Tibial nerve (tissue), 4 donors: ENCODE results near the gene OR5A2.

Source experiments
- EP300 ChIP-seq, 2 donors: sonication (generic); formaldehyde crosslinking; IDR thresholded peaks; one replicate each; pipeline ENCODE4 v1.6.1; 2017; ENCODE audit warnings: antibody characterized with exemption in 2 of 2, mild to moderate bottlenecking in 1 of 2
- POLR2A ChIP-seq, 2 donors: fragments of 450-650 bp; IDR thresholded peaks; one replicate each; pipeline ENCODE4 v1.6.1; 2017; ENCODE audit warnings: antibody characterized with exemption in 2 of 2, mild to moderate bottlenecking in 2 of 2, moderate library complexity in 2 of 2
- TF ChIP-seq, protein P1 (sequence below), 5 experiments: fragments of 200-600 bp in 3 of 5; fragments of 450-650 bp in 2 of 5; sonication (generic) in 3 of 5; IDR thresholded peaks; one replicate each; pipeline ENCODE4 v1.5.1; 2016 to 2019; ENCODE audit warnings: antibody characterized with exemption in 5 of 5, mild to moderate bottlenecking in 3 of 5, moderate library complexity in 2 of 5

DNA sequence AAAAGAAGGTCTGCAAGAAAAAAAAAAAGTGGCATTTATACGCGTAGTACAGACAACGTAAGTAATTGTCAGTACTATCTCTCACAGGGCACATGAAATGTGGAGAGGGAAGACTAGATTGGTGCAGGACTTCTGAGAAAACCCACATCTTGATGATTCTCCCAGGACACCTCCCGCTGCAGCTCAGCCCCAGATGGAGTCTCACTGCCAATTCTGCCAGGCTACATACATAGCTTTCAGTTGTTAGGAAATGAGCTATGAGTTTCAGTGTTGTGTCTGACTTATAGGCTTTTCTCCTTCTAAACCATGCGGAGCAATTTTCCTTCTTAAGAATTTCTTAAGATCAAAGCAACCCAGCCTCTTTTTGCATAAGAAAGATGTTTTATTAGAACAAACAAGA lies 9.6 kb downstream of the OR5A2 start:
- TF ChIP-seq, protein P1, sequence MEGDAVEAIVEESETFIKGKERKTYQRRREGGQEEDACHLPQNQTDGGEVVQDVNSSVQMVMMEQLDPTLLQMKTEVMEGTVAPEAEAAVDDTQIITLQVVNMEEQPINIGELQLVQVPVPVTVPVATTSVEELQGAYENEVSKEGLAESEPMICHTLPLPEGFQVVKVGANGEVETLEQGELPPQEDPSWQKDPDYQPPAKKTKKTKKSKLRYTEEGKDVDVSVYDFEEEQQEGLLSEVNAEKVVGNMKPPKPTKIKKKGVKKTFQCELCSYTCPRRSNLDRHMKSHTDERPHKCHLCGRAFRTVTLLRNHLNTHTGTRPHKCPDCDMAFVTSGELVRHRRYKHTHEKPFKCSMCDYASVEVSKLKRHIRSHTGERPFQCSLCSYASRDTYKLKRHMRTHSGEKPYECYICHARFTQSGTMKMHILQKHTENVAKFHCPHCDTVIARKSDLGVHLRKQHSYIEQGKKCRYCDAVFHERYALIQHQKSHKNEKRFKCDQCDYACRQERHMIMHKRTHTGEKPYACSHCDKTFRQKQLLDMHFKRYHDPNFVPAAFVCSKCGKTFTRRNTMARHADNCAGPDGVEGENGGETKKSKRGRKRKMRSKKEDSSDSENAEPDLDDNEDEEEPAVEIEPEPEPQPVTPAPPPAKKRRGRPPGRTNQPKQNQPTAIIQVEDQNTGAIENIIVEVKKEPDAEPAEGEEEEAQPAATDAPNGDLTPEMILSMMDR (IDR thresholded peaks at IDR 0.05): no peak
- TF ChIP-seq POLR2A (IDR thresholded peaks at IDR 0.05) (no peak), EP300 (IDR thresholded peaks at IDR 0.05) (no peak)
